Measurements from ENCODE around the gene RFTN1. TPM values are rescaled to one million over a fixed set of nuclear protein-coding genes. Genes with fewer than 3 reads are reported as not detected.

RFTN1 gene
- total RNA-seq, 1 donor from 2014 or later, result 6.4 TPM

- H3K27ac Mint-ChIP-seq (ENCODE audit: unreplicated experiment), result no peak overlapping the region
- DNase-seq, result peak; percentile 51
Measured at GRCh38 chr3:16290007-16290826, 223.3 kb downstream of the RFTN1 start.

GRCh38 chr3:16289144-16289889, 224.2 kb downstream of the RFTN1 start:
- no peak overlapping the region for H3K27ac Mint-ChIP-seq (ENCODE audit: unreplicated experiment)
- H3K36me3 Mint-ChIP-seq (ENCODE audit: unreplicated experiment), result no peaks in the 10 kb centered on the region
- H3K4me1 Mint-ChIP-seq (ENCODE audit: low read depth, unreplicated experiment), result no peaks in the 10 kb centered on the region
- H3K4me3 Mint-ChIP-seq (ENCODE audit: unreplicated experiment), result no peak overlapping the region
- no peak for DNase-seq
- no peaks in the 10 kb centered on the region for H3K27me3 Mint-ChIP-seq (ENCODE audit: unreplicated experiment)
- no peaks in the 10 kb centered on the region for H3K9me3 Mint-ChIP-seq (ENCODE audit: unreplicated experiment)
- no peak for TF ChIP-seq CTCF (IDR thresholded peaks at IDR 0.05; ENCODE audit: partially characterized antibody, unreplicated experiment)

More at GRCh38 chr3:16290007-16290826, 223.3 kb downstream of the RFTN1 start:
- H3K4me3 Mint-ChIP-seq (ENCODE audit: unreplicated experiment), result no peak overlapping the region
- no peaks in the 10 kb centered on the region for H3K4me1 Mint-ChIP-seq (ENCODE audit: low read depth, unreplicated experiment)
- TF ChIP-seq CTCF (IDR thresholded peaks at IDR 0.05; ENCODE audit: partially characterized antibody, unreplicated experiment), result peak; percentile 57
- H3K27me3 Mint-ChIP-seq (ENCODE audit: unreplicated experiment), result no peaks in the 10 kb centered on the region
- no peaks in the 10 kb centered on the region for H3K36me3 Mint-ChIP-seq (ENCODE audit: unreplicated experiment)
- no peaks in the 10 kb centered on the region for H3K9me3 Mint-ChIP-seq (ENCODE audit: unreplicated experiment)

GRCh38 chr3:16288664-16289063, 224.8 kb downstream of the RFTN1 start:
- H3K27me3 Mint-ChIP-seq (ENCODE audit: unreplicated experiment), result no peaks in the 10 kb centered on the region
- no peak overlapping the region for H3K4me3 Mint-ChIP-seq (ENCODE audit: unreplicated experiment)
- no peak for TF ChIP-seq CTCF (IDR thresholded peaks at IDR 0.05; ENCODE audit: partially characterized antibody, unreplicated experiment)
- no peaks in the 10 kb centered on the region for H3K36me3 Mint-ChIP-seq (ENCODE audit: unreplicated experiment)
- no peak overlapping the region for H3K27ac Mint-ChIP-seq (ENCODE audit: unreplicated experiment)
- no peak for DNase-seq
- H3K4me1 Mint-ChIP-seq (ENCODE audit: low read depth, unreplicated experiment), result no peaks in the 10 kb centered on the region
- H3K9me3 Mint-ChIP-seq (ENCODE audit: unreplicated experiment), result no peaks in the 10 kb centered on the region

- Mint-ChIP-seq H3K4me1 (ENCODE audit: low read depth, unreplicated experiment) (no peaks in the 10 kb centered on the region), H3K27ac (ENCODE audit: unreplicated experiment) (no peak overlapping the region), H3K36me3 (ENCODE audit: unreplicated experiment) (no peaks in the 10 kb centered on the region), H3K4me3 (ENCODE audit: unreplicated experiment) (no peak overlapping the region), H3K27me3 (ENCODE audit: unreplicated experiment) (peaks cover 2% of the 10 kb centered on the region), H3K9me3 (ENCODE audit: unreplicated experiment) (no peaks in the 10 kb centered on the region)
- no peak for DNase-seq
- TF ChIP-seq CTCF (IDR thresholded peaks at IDR 0.05; ENCODE audit: partially characterized antibody, unreplicated experiment), result no peak
Measured at GRCh38 chr3:16286751-16287543, 226.6 kb downstream of the RFTN1 start.
